CMK (cell line): Measurements from ENCODE around the gene FILIP1L.
"Not testable (repeated sequence)": the region's sequence is repeated elsewhere in the genome, so short reads cannot be mapped to it uniquely, and the experiment has no call there.

Experiments used
- DNase-seq: peaks from one replicate; pipeline ENCODE4 v3.0.0-alpha.2; 2010; ENCODE audit warnings: low read depth

The FILIP1L gene

DNA sequence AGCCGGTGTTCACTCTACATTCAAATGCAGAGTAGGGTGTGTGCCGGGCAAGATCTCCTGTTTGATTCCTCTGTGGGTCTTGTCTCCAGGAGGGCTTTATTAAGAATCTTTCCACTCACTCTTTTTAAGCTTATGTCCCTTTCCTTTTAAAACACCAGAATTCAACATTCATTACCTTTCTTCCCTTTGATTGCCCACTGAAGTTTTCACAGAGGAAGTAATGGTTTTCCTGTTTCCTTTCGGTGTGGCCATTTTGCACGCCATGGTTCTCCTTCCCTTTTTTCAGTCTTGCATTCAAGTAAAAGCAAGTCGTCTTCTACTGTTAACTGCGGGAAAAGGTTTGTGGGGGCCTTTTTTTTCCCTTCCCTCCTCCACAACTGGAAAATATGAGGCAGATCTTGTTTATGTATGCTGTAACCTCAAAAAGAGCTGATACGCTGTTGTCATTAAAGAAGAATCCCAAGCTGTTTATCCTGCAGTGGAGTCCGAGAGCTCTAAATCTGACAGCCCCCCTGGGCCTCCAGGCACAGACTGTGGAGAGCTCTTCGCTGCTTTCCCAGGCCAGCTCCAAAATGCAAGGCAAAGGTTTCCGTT, 40.5 kb downstream of the FILIP1L start:
- no peak for DNase-seq

DNA sequence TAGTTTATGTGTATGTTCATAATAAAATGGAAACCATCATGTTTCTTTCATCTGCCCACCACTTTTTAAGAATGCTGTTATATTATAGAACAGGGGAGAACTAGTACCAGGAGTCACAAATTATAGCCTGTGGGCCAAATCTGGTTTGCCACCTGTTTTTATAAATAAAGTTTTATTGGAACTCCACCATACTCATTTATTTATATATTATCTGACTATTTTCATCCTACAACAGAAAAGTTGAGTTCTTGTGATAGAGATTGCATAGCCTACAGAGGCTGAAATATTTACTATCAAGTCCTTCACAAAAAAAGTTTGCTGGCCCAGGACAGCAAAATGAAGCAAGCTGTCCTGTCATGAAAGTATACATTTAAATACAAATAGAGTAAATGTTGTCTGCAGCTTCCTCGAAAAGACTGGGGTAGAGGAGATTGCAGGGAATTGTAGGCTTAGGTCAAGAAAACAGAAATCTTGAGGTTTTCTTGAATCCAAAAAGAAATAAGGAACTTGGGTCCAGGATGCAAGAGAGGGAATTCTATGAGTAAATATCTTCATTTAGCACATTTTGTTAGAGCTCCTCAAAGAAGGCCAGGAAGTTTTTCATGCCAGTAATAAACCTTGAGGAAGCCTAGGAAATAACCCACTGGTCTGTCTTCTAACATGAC, 41.1 kb downstream of the FILIP1L start:
- DNase-seq: no peak

DNA sequence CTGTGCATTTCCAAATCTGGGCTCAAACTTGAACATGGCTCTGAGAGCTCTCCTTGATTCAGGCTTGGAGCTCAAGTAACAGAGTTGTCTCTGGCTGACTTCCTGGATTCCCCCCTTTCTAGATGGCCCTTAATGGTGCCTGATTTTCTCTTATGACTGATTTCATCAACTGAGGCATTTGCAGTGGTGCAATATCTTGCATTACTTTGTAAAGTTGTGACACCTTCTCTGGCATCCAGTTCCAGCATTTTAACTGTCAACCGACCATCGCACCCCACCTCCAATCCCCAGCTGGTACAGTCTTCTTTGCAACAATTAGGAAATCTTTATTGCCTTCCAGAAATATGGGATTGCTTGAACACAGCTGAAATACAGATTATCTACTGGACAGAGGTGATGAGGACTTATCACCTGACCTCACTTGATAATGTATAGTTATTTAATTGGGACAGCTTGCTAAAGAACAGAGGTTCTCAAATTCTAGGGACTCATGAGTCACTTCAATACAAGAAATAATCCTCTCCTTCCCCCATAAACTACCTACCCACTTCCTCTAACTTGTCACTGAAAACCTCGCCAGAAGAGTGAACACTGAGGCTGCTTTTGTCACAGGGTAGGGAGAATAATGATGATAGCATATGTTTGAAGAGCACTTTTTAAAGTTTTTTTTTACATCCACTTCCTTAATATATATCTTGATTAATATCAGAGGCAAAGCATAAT, 41.8 kb downstream of the FILIP1L start:
- no peak for DNase-seq

DNA sequence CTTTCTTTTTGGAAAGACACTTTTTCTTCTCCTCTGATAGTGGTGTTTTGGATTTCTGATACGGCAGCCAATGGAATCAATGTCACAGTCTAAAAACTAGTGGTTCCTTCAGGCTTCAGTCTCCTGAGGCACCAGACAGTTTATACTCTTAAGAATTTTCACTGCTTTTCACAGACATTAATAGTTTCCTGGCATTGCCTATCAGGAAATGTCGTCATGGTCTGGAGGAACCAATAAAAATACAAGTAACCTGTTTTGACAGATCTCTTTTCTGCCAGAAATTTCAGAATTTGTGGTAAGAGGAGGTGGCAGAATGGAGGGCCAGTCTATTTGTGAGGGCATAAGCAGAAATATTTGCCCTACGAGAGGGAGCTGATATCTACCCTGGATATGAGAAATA, 44.8 kb downstream of the FILIP1L start:
- no peak for DNase-seq

DNA sequence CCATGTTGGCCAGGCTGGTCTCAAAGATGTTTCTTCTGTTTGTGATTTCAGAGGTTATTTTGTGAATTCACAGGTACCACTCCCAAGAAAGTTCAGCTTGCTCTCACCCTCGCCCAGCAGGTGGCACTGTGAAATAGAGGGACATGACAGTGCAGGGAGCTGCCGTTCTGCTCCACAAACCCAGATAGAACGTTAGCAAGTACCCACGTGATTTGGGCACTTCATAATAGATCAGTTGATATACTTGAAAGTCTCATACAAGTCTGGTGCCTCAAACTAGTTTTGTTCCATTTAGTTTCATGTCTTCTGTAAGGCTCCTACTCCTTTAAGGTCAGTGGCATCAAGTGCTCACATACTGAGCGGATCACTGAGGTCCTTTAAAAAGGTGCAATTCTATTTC, 45.5 kb downstream of the FILIP1L start:
- DNase-seq: no peak

DNA sequence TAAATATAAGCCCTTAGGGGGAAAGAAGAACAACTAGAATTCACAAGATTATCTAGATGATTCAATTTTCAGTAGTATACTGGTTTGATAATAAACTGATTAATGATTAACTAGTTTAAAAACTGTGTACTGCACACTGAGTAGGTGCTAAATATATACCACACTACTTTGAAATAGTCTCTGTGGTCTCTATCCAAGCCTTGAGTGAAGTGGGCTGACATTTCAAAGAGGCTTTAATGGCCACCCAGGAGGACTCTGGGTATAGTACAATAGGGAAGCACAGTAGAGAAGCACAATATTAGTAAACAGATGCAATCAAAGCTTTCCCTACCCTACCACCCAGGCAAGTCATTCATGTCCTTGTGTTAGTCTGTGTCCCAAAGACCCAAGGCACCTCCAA, 46.7 kb downstream of the FILIP1L start:
- DNase-seq: no peak

DNA sequence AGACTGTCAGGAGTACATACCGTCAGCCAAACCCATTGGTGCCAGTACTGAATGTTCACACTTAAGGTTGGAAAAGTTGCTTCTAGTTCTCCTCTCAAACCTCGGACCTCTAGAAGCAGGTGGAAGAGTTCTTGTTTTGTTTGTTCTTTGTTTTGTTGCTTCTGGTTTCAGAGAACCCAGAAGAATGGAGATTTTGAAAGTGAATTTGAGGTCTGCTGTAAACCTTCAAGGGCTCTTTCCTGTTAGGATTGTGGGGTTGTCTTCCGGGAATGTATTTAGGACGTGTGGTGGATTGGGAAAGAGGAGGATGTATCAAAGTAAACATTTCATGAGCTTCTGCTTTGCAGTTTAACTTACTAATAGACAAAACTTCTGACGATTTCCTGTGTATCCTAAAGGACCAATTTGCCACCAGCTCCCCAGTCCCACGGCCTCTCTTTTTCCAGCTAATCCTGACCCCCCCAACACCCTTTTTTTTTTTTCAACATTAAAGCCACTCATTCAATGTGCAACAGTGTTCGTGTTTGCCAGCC, 50.3 kb downstream of the FILIP1L start:
- DNase-seq: no peak

DNA sequence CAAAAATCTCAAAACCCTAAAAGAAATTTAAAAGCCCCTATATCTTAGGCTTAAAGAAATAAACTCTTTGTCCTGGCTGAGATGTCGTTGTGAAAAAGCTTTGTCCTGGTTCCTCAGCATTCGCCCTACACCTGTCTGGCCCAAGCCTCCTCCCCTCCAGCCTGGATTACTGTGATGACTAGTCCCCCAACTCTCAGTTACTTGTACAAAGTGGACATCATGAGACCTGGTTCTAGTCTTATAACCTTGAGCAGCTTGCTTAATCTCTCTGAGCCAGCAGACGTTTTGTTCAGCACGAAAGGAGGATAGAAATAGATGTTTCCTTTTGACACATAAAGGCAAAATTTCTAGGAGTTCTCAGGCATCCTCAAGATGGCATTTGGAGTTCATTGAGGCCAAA, 51.6 kb downstream of the FILIP1L start:
- no peak for DNase-seq

DNA sequence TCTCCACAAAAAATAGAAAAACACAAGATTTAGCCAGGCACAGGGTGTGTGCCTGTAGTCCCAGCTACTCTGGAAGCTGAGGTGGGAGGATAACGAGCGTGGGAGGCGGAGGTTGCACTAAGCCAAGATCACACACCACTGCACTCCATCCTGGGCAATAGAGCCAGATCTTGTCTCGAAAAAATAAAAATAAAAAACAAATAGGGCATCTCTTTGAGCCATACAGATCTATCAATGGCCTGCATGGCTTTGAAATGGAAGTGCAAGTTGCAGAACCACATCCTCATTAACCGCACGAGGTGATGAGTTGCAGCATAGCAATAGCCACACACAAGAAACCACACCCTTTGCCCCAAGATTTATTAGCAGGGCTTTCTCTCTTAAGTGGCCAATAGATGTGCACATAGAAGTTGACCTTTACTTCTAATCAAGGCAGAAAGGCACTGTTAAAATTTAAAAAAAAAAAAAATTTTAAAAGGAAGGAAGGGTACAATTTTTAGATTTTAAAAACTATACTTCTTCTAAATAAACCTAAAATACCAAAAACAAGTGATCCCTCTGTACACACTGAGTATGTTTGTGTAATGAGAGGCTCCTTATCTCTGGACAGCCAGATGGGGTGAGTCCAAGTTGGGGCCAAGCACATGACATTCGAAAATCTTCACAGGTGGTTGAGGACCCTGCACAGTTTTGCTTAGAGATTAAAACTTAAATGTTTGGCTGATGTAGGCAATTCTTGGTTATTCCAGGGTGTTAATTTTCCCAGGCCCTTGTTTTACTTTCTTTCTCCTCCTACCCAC, 53.4 kb downstream of the FILIP1L start:
- peak; percentile 24 for DNase-seq

DNA sequence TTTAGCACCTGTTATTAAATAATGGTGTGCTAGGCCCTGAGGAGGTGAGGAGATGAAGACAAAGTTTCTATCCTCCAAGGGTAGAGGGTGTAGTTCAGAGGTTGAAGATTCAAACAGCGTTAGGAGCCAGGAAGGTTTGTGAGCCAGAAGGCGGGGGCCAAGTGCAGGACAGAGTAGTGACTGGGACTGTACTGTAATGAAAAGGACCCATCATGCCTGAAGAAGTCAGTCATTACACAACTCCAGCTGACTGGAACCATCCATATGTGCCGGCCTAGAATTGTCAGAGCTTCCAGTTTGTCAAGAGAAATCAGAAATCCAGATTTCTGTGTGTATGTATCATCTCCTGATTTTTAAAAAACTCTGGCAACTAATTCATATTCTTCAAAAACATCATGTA, 54.8 kb downstream of the FILIP1L start:
- no peak for DNase-seq

DNA sequence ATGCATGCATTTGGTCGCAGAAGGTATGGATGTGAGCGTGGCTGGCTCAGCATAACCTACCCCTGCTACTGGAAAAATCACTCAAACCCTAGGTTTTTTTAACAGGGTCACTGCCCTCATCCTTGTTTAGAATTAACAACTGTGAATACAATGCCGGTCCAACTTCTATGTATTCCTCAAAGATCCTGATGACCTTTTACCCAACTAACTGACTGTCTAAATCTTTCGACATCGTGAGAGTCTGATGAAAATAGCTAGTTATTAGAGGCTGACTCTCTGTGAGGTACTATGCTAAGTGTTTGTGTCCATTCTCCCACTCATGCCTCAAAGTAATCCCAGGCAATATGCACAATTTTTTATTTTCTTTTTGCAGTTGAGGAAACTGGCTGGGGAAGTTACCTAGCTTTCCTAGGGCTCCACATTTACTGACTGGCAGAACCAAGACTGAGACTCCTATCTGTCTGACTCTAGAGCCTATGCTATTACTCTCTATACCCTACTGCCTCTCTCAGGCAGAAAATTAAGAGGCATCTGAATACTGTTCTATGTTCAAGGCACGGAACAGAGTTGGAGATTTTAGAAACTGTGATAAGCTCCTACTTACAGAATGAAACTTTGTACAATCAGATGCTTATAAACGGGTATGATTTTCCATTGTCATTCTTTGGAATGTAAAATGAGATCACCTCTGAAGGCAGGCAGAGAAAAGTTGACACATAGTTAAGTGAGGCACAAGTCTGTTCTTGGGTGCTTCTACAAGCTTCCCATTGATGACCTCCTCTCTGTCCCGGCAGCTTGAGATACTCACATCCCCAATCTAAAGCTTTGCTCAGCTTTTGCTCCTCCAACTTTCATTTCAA, 56.4 kb downstream of the FILIP1L start:
- DNase-seq: no peak

DNA sequence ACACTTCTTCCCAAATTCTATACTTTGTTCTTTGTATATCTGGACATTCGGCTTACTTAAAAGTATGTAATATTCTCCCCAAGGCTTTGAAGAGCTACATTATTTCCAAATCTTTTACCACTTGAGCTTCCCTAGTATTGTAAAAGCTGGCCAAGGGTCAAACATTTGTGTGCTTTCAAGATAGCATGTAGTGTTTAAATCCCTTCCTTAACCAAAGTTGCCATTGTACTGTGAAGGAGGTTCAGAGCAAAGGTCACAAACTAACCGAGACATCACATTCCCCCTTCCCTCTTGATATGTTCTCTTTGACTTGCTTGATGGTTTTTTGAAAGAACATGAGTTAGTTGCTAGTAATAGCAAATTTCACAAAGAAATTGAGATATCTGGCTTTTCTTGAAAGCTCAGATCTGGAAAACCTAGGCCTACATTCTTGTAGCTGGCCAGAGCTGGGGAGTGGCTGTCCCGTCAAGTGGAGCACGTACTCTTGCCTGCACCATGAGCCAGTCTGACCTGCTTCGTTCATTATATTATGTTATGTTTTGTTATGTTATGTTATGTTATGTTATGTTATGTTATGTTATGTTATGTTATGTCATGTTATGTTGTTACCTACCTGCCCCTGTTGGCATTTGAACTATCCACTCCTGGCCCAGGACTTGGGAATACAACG, 60.2 kb downstream of the FILIP1L start:
- no peak for DNase-seq

DNA sequence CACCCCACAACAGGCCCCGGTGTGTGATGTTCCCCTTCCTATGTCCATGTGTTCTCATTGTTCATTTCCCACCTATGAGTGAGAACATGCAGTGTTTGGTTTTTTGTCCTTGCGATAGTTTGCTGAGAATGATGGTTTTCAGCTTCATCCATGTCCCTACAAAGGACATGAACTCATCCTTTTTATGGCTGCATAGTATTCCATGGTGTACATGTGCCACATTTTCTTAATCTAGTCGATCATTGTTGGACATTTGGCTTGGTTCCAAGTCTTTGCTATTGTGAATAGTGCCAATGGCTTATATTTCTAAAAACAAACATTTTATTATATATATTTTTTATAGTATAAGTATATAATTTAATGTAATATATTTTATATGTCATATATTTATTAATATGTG, 62.8 kb downstream of the FILIP1L start:
- DNase-seq: not testable (repeated sequence)

DNA sequence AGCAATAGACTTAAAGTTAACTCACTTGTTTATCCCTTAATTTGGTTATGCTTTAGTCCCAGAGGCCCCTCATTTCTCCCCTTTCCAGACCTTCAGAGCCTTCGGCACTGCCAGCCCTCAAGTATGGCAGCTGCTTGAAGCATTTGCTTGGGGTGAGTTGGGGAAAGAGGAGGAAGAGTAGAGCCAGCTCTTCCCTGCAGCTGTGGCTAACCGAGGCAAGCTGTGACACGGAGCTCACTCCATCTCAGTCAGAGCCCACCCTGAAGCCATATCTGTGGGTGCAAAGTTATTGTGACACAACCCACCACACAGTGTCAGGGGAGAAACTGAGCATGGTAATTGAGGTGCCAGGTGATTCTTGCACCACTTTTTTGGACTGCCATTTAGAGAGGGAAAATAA, 66.1 kb downstream of the FILIP1L start:
- no peak for DNase-seq

DNA sequence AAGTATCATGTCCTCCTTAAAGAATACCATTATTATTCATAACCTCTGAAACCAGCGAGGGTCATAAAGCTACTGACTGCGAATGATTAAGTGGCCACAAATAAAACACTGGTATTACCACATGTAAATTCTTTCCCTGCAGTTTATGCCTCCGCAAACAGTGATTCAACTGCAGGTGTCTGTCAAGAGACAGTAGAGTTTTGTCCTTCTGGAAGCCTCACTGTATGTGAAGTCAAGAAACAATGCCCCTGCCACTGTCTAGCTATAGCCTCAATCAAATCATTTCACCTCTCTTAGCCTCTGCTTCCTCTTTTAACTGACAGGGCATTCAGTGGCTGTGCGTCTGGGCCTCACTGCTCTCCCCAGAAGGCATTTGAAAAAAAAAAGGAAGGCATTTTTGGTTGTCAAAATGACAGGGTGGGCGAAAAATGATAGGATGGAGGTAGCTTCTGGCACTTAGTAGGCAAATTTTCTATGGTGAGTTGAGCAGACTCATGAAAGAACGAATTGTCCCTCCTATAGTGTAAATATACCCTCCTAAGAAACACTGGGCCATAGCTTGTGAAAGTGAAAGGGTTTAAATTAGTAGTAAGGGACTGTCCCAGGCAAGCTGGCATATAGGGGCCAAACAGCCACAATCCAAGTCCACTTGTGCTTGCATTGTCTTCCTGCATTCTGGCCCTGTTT, 66.7 kb downstream of the FILIP1L start:
- no peak for DNase-seq

DNA sequence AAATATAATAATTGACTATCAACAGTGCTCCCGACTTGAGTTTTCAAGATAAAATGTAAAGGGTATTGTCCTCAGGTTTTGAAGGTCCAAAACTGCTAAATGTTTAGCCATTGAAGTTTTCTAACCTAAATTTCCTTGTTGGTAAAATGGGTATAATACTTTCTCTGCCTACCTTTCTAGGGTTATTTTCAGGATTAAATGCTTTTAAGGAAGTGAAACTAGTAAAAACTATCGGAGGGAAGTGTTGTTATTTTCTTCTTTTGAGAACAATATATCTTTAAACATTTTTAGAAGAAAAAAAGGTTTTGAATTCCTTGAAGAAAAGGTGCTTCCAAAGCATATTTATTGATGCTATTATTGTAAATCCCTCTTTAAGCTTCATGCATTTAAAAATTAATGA, 67.3 kb downstream of the FILIP1L start:
- DNase-seq: no peak

DNA sequence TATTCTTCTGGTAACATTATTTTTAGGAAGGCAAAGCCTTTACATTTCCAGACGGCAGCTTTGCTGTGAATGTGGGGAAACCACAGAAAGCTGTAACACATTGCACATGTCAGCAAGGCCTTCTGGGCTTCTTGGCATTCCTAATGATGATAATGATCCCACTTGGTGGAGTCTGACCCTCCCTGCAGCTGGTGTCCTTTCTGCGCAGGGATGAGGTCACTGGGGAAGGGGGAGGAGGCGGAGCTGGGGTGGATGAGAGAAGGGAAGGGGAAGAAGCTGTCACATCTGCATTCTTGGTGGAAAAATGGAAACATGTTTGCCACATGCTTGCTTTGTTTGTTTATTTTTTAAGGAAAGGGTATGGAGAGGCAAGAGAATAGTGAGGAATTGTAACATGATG, 68.6 kb downstream of the FILIP1L start:
- no peak for DNase-seq

DNA sequence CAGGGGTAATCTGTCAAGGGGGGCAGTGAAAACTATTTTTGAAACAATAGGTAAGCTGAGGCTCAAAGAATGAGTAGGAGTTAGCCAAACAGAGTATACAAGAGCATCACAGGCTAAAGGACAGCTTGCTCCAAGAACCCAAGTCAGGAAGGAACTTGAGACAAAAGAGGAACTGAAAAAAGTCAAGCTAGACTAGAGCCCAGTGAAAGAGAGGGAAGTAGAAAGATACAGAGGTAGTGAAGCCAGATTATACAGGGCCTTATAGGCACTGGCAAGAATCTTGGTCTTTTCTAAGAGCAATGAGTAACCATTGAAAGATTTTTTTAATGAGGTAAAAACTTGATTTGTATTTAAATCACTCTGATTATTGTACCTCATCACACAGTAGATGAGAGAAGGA, 69.9 kb downstream of the FILIP1L start:
- no peak for DNase-seq

DNA sequence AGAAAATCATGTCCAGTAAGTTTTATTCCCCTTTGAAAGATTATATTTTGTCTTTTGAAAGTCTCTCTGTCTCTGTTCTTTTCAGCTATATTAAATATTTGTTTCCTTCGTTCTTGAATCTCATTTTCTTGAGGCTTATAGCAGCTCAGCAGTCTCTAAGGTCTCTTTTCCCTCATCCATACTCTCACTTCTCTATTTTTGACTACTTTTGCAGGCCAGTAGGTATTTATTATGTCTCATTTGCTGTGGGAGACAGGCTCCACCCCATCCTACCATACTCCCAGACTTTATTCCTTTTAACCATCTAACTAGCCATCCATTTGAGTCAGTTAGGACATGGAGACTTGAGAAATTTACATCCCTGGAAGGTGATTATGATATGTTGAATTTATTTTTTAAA, 71.0 kb downstream of the FILIP1L start:
- DNase-seq: no peak
